ENCODE data around the gene IMMP2L.
A peak's percentile ranks its signal among the peaks of the same experiment; 100 is the strongest.

The IMMP2L gene

GRCh38 chr7:111199643-111200042, 362.6 kb downstream of the IMMP2L start:
- no peak for DNase-seq

- DNase-seq = no peak
Measured at GRCh38 chr7:111198255-111198654, 364.0 kb downstream of the IMMP2L start.

DNA sequence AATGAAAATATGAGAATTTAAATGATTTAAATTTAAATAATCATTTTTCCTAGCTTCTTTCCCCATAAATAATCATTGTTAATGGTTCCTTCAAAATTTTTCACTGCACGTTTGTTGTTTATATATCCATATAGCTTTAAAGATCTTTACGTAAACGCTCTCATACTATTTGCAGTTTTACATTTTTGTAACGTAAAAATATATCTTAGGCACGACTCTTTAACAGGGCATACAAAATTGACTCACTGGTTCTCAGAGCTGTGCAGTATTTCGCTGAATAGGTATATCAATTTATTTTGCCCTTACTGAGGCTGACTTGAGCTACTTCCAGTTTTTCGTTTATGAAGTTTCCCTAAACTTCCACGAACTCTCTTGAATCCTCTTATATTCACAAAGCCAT, 365.6 kb downstream of the IMMP2L start:
- no peak for DNase-seq

GRCh38 chr7:111192614-111193413, 369.5 kb downstream of the IMMP2L start:
- DNase-seq = no peak

- DNase-seq = no peak
Measured at GRCh38 chr7:111190804-111191203, 371.5 kb downstream of the IMMP2L start.

DNA sequence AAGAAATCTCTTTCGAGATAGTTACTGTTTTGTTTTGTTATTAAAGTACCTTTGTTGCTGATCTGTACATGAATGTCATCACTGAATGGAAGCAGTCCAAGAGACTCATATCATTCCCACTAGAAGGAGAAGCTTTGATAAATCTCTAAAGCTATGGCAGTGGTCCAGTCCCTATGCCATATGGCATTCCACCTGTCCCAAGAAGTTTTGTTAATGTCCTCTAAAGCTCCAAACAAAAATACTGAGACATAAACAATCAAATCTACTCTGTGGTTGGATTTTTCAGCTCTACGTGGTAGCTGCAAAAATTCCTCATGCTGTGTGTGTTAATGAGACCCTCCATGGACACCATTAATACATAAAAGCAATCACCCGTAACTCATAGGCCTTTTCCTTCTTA, 377.3 kb downstream of the IMMP2L start:
- DNase-seq = peak; percentile 94

DNA sequence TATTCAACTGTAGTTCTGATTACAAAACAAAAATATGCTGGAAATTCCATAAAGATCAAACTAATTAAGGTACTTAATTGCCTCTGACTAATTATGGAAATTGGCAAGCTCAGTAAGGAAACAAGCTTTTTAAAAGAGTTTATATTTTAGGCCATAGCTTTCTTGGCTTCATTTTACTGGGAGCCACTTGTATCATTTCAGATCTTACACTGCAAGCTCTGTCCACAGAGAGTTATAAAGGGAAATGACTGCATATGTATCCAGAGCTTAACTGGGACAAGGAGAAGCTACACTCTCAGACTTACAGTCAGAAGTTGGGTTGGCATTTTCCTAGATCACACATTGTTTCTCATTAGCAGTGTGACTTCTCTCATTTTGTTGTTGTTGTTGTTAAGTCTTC, 379.0 kb downstream of the IMMP2L start:
- no peak for DNase-seq

GRCh38 chr7:111180338-111180737, 382.0 kb downstream of the IMMP2L start:
- DNase-seq = no peak

DNA sequence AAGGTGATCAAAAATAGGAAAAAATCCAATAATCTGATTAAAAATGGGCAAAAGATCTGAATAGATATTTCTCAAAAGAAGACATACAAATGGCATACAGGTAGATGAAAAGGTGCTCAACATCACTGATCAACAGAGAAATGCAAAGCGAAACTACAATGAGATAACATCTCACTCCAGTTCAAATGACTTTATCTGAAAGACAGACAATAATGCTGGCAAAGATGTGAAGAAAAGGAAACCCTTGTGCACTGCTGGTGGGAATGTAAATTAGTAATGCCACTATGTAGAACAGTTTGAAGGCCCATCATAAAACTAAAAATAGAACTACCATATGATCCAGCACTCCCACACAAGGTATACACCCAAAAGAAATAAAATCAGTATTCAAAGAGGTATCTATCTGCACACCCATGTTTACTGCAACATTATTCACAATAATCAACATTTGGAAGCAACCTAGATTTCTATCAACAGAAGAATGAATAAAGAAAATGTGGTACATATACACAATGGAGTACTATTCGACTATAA, 386.3 kb downstream of the IMMP2L start:
- peak; percentile 25 for DNase-seq

GRCh38 chr7:111174510-111174909, 387.8 kb downstream of the IMMP2L start:
- DNase-seq = peak; percentile 62

GRCh38 chr7:111173990-111174389, 388.3 kb downstream of the IMMP2L start:
- DNase-seq = no peak

- DNase-seq = no peak
Measured at GRCh38 chr7:111173528-111173927, 388.8 kb downstream of the IMMP2L start.

- no peak for DNase-seq
Measured at GRCh38 chr7:111172564-111173257, 389.6 kb downstream of the IMMP2L start.

- peak; percentile 80 for DNase-seq
Measured at GRCh38 chr7:111168182-111168581, 394.1 kb downstream of the IMMP2L start.

GRCh38 chr7:111164442-111164841, 397.9 kb downstream of the IMMP2L start:
- DNase-seq = peak; percentile 50

- no peak for DNase-seq
Measured at GRCh38 chr7:111162692-111163091, 399.6 kb downstream of the IMMP2L start.

GRCh38 chr7:111160297-111160696, 402.0 kb downstream of the IMMP2L start:
- no peak for DNase-seq

DNA sequence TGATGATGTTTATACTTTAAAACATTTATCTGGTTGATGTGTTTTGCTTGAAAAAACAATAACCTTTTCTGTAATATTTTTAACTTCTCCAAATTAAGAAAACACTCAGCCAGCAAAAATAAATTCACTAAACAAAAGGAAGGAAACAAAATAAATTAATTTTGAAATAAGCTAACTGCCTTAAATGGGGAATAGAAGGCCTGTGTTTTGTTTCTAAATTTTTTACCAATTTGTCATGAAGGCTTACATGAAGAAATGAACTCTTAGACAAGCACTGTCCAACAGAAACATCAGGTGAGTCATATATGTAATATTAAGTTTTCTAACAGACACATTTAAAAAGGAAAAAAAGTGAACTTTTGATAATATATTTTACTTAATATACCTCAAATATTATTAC, 402.9 kb downstream of the IMMP2L start:
- DNase-seq = no peak

DNA sequence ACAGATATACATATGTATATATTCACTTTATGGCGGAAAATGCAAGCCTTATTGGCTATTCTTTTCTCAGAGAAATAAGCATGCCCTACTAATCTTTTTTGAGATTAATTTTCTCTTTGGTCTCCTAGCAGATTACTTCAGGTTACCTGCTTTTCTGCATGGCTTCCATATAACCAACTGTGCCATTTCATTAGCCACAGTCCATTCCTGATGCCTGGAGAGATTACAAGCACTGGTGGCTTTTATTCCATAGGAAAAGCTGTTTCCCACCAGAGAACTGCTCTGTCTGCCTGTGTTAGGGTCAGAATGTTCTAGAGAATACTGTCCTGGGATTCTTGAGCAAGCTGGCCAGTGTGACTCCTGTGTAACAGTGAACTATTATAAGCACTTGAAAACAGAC, 411.6 kb downstream of the IMMP2L start:
- DNase-seq = no peak

DNA sequence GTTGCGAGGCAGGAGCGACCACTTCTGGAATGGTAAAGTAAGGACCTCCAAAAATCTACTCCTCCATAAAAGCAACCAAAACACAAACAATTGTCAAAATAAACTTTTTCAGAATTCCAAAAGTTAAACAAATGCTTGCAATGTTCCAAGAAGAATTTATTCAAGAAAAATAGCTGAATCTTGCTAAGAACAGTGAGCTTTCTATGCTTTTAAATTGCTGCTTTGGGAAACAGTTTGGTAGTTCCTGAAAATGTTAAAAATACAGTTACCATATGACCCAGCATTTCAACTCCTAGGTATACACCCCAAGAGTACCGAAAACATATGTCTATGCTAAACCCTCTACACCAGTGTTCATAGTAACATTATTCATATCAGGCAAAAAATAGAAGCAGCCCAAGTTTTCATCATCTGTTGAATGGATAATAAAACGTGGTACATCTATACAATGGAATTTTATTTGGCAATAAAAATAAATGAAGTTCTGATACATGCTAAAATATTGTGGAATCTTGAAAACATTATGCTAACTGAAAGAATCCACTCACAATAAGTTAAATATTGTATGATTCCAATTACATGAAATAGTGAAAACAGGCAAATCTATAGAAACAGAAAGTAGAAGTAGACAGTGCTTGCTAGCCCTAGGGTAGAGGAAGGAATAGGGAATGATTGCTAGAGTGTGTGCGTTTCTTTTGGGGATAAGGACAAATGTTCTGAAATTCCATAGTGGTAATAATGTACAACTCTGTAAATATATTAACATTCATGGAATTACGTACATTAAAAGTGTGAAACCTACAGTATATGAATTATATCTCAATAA, 414.4 kb downstream of the IMMP2L start:
- no peak for DNase-seq

- DNase-seq = no peak
Measured at GRCh38 chr7:111146136-111146535, 416.2 kb downstream of the IMMP2L start.

- DNase-seq = no peak
Measured at GRCh38 chr7:111145472-111145871, 416.8 kb downstream of the IMMP2L start.

Data from DMS 273 treated with DMSO at 0.1 percent for 48 hours (cell line).